ENCODE measurements around the gene SERINC5. TPM values are rescaled to one million over a fixed set of nuclear protein-coding genes. Genes with fewer than 3 reads are reported as not detected.
A peak's percentile ranks its signal among the peaks of the same experiment; 100 is the strongest.

The SERINC5 gene
- total RNA-seq, 4 donors from 2014 or later = 22.6 to 26.9 (median 24.8) TPM

DNA sequence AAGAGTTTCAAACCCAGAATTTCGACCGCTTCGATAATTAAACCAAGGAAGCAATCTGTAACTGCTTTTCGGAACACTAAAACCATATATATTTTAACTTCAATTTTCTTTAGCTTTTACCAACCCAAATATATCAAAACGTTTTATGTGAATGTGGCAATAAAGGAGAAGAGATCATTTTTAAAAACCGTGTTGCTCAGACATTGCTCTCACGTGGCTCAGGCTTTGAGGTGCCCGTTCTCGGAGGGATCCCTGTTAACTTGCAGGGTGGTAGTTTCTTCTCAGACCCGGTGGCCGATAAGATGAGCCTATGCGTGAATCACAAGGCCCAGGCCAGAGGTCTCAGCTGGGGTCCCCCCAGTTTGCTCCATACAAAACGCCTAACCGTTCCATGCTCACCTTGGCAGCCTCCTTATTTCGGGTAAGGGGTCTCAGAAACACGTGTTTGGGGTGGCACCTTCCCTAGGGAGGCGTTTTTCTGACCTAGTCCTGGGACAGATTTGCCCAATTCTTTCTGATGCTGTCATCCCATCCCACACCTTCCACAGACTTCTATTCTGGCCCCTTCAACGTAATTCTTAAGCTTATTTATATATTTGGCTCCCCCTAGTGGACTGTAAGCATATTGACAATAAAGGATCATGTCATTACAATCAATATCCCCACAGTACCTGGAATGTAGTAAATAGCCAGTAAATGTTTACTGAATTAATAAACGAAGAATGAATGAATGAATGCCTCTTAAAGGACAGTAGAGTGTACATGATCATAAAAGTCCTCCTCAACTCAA lies 172.6 kb downstream of the SERINC5 start:
- intact Hi-C loops (cut with DNase I) = loop anchor here (10.0 kb wide), 1 partner anchor 1058 kb away; no protein-coding TSS in a partner anchor
- WGBS, 2 donors = 30 to 36% methylated on average over 19 of the region's 19 CpGs
- Histone ChIP-seq H3K4me3 (replicated peaks in 1 of 3) (no peak overlapping the region), H3K27me3 (no peaks in the 10 kb centered on the region), H3K4me1 (peaks cover 3 to 10% of the 10 kb centered on the region in 2 donors), H3K27ac (peak overlapping the region; percentile 2 to 51 (median 28)), H3K36me3 (no peaks in the 10 kb centered on the region), H3K9me3 (no peaks in the 10 kb centered on the region)
- TF ChIP-seq, protein P1, sequence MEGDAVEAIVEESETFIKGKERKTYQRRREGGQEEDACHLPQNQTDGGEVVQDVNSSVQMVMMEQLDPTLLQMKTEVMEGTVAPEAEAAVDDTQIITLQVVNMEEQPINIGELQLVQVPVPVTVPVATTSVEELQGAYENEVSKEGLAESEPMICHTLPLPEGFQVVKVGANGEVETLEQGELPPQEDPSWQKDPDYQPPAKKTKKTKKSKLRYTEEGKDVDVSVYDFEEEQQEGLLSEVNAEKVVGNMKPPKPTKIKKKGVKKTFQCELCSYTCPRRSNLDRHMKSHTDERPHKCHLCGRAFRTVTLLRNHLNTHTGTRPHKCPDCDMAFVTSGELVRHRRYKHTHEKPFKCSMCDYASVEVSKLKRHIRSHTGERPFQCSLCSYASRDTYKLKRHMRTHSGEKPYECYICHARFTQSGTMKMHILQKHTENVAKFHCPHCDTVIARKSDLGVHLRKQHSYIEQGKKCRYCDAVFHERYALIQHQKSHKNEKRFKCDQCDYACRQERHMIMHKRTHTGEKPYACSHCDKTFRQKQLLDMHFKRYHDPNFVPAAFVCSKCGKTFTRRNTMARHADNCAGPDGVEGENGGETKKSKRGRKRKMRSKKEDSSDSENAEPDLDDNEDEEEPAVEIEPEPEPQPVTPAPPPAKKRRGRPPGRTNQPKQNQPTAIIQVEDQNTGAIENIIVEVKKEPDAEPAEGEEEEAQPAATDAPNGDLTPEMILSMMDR (IDR thresholded peaks at IDR 0.05) = peak; percentile 40 to 87 (median 74)
- no peak for TF ChIP-seq POLR2A (IDR thresholded peaks at IDR 0.05)
- DNase-seq = peak; percentile 14 to 32

DNA sequence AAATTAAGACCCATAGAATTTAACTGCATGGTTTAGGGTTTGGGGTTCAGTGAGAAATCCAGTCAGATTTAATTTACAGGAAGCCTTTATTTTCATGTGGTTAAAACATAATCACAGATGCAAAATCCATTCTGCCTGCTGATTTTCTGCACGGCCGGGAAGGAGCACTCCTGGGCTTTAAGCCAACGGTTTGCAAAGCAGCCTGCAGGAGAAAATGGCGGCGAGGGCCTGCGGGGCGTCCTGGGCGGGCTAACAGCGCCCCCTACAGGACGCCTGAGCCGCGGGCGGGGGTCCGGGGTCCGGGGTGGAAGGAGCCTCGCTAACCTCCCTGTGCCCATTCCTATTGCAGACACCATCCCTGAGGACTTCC lies 173.1 kb downstream of the SERINC5 start:
- intact Hi-C loops (cut with DNase I) = loop anchor here (10.0 kb wide), 1 partner anchor 1058 kb away; no protein-coding TSS in a partner anchor
- peak overlapping the region; percentile 2 to 51 (median 28) for H3K27ac ChIP-seq
- peak; percentile 84 to 85 for DNase-seq

DNA sequence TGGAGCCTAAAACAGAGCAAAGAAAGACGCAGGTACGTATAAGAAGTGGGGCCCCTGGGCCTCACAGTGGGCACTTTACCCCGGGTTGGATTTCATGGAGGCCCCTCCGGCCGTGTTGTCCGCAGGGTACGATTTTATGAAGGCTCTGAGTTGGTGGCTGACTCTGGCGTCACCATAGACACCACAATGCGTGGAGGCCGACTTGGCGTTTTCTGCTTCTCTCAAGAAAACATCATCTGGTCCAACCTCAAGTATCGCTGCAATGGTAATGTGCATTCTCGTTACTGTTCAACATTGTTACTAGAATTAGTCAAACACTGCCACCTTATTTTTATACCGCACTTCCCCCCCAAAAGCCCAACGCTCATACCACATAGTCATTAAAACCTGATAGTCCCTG lies 173.6 kb downstream of the SERINC5 start:
- peak overlapping the region in 2 of 3 donors; percentile 28 to 51 for H3K27ac ChIP-seq
- no peak overlapping the region for H3K4me3 ChIP-seq (replicated peaks in 1 of 3)

More for the DNA sequence above, 173.1 kb downstream of the SERINC5 start:
- WGBS, 2 donors = 0 to 9% methylated on average over 10 to 12 of the region's 16 CpGs
- Histone ChIP-seq H3K4me1 (peaks cover 3 to 10% of the 10 kb centered on the region in 2 donors), H3K27me3 (no peaks in the 10 kb centered on the region), H3K36me3 (no peaks in the 10 kb centered on the region), H3K9me3 (no peaks in the 10 kb centered on the region), H3K4me3 (replicated peaks in 1 of 3) (no peak overlapping the region)
- TF ChIP-seq, protein P1 (IDR thresholded peaks at IDR 0.05) = peak; percentile 64 to 98 (median 90)
- no peak for TF ChIP-seq POLR2A (IDR thresholded peaks at IDR 0.05)

DNA sequence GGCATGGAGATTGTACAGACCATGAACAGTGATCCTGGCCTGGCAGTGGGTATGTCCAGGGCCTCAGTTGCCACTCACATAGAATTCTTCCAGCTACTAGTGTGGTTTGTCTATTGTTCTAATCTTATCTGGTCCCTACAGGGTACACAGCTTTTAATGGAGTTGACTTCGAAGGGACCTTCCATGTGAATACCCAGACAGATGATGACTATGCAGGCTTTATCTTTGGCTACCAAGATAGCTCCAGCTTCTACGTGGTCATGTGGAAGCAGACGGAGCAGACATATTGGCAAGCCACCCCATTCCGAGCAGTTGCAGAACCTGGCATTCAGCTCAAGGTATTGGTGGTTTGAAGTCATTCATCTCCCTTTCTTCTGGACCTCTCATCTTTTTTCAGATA lies 176.9 kb downstream of the SERINC5 start:
- Histone ChIP-seq H3K27ac (no peak overlapping the region), H3K27me3 (no peaks in the 10 kb centered on the region), H3K9me3 (no peaks in the 10 kb centered on the region), H3K4me3 (replicated peaks in 1 of 3) (no peak overlapping the region), H3K36me3 (no peaks in the 10 kb centered on the region), H3K4me1 (peaks cover 3 to 10% of the 10 kb centered on the region in 2 donors)
- WGBS, 2 donors = 93 to 95% methylated on average over 4 of the region's 4 CpGs
- intact Hi-C loops (cut with DNase I) = no loop called here
- no peak for TF ChIP-seq POLR2A (IDR thresholded peaks at IDR 0.05)
- TF ChIP-seq, protein P1 (IDR thresholded peaks at IDR 0.05) = no peak
- no peak for DNase-seq

More for the DNA sequence above, 173.6 kb downstream of the SERINC5 start:
- Histone ChIP-seq H3K27me3 (no peaks in the 10 kb centered on the region), H3K9me3 (no peaks in the 10 kb centered on the region), H3K4me1 (peaks cover 3 to 10% of the 10 kb centered on the region in 2 donors), H3K36me3 (no peaks in the 10 kb centered on the region)
- intact Hi-C loops (cut with DNase I) = loop anchor here (10.0 kb wide), 1 partner anchor 1057 kb away; no protein-coding TSS in a partner anchor
- no peak for TF ChIP-seq POLR2A (IDR thresholded peaks at IDR 0.05)
- TF ChIP-seq, protein P1 (IDR thresholded peaks at IDR 0.05) = no peak
- no peak for DNase-seq
- 90 to 91% methylated on average over 15 of the region's 15 CpGs for WGBS, 2 donors

All from thyroid gland (tissue), 4 donors.